ENCODE data around the gene VWA3A. TPM values are rescaled to one million over a fixed set of nuclear protein-coding genes. Genes with fewer than 3 reads are reported as not detected.

Gene VWA3A
- total and polyA plus RNA-seq, 2 experiments from 2014 or later, result 0.45 TPM; not detected in 1

DNA sequence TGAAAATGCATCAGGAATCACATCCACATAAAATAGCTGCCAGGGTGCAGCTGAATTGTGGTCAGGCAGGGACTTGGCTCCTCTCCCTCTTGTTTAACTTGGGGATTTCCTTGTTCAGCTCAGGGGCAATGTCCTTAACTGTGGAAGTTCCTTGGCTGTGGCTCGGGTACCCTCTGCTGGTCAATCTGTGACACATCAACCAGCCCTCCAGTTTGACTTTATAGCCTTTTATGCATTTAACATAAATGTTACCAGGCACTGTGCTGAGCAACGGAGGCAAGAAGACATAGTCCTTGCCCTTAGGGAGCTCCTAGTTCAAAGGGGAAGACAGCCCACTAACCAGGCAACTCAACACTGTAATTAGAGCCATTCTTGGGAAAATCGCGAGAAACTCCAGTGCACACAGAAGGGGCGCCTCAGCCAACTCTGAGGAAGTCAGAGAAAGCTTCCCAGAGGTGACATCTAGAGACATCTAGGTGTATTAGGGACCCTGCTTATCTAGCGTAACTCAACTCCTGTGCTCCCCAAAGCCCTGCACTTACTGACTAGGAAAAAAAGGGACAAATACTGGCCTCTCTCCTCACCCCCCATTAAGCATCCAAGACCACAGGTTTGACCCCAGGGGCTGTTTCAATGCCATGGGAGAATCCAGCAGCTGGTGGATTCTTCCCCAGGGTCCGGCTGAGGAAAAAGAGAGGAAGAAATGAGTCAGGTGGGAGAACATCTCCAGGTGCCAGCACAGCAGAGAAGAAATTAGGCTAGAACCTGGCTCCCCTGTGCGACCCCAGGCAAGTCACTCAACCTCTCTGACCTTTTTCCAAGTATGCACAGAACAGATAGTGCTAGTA lies 96.5 kb downstream of the VWA3A start:
- Histone ChIP-seq H4K20me1 (replicated peaks; ENCODE audit: insufficient read depth) (no peaks in the 10 kb centered on the region), H3F3A (replicated peaks; ENCODE audit: low read depth) (peaks cover 8% of the 10 kb centered on the region; the same call in 1 of the 2 replicates), H3K4me3 (peak overlapping the region; percentile 85), H3K4me2 (peak overlapping the region; percentile 94), H3K9me2 (ENCODE audit: insufficient read depth) (0 out of 2 replicates have a peak, but pooled peaks cover 6% of the 10 kb centered on the region), H2AFZ (no peak overlapping the region), H3K27ac (ENCODE audit: low read depth) (no peak overlapping the region), H3K79me2 (replicated peaks; ENCODE audit: insufficient read depth) (no peaks in the 10 kb centered on the region), H3K27me3 (ENCODE audit: insufficient read depth) (no peaks in the 10 kb centered on the region), H3K4me1 (ENCODE audit: insufficient read depth) (peaks cover 26% of the 10 kb centered on the region), H3K36me3 (ENCODE audit: insufficient read depth) (no peaks in the 10 kb centered on the region)
- Mint-ChIP-seq H3K4me1 (peaks cover 29% of the 10 kb centered on the region), H3K36me3 (ENCODE audit: low read depth) (no peaks in the 10 kb centered on the region), H3K4me3 (peak overlapping the region; percentile 89), H3K27me3 (ENCODE audit: insufficient read depth, low read depth, poor library complexity) (peaks cover 20% of the 10 kb centered on the region), H3K27ac (no peak overlapping the region), H3K9me3 (no peaks in the 10 kb centered on the region)
- DNase-seq (ENCODE audit: low spot score) (peak; percentile 87), ATAC-seq (peak; percentile 7)
- TF ChIP-seq STAT1 (IDR thresholded peaks at IDR 0.05; ENCODE audit: unreplicated experiment) (no peak), EZH2phosphoT487 (IDR thresholded peaks at IDR 0.05; ENCODE audit: unreplicated experiment) (no peak), NANOG (IDR thresholded peaks at IDR 0.05; ENCODE audit: borderline replicate concordance) (no peak), JUNB (IDR thresholded peaks at IDR 0.05; ENCODE audit: unreplicated experiment) (no peak), ZNF462 (CRISPR knock-in tag; IDR thresholded peaks at IDR 0.05) (no peak)
- TF ChIP-seq, protein P1, sequence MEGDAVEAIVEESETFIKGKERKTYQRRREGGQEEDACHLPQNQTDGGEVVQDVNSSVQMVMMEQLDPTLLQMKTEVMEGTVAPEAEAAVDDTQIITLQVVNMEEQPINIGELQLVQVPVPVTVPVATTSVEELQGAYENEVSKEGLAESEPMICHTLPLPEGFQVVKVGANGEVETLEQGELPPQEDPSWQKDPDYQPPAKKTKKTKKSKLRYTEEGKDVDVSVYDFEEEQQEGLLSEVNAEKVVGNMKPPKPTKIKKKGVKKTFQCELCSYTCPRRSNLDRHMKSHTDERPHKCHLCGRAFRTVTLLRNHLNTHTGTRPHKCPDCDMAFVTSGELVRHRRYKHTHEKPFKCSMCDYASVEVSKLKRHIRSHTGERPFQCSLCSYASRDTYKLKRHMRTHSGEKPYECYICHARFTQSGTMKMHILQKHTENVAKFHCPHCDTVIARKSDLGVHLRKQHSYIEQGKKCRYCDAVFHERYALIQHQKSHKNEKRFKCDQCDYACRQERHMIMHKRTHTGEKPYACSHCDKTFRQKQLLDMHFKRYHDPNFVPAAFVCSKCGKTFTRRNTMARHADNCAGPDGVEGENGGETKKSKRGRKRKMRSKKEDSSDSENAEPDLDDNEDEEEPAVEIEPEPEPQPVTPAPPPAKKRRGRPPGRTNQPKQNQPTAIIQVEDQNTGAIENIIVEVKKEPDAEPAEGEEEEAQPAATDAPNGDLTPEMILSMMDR (conservative IDR thresholded peaks at IDR 0.05; ENCODE audit: low read depth in 2 of 2), result peak; percentile 91 to 94
- TF ChIP-seq, protein P2, sequence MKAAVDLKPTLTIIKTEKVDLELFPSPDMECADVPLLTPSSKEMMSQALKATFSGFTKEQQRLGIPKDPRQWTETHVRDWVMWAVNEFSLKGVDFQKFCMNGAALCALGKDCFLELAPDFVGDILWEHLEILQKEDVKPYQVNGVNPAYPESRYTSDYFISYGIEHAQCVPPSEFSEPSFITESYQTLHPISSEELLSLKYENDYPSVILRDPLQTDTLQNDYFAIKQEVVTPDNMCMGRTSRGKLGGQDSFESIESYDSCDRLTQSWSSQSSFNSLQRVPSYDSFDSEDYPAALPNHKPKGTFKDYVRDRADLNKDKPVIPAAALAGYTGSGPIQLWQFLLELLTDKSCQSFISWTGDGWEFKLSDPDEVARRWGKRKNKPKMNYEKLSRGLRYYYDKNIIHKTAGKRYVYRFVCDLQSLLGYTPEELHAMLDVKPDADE (IDR thresholded peaks at IDR 0.05), result no peak
- TF ChIP-seq, protein P3, sequence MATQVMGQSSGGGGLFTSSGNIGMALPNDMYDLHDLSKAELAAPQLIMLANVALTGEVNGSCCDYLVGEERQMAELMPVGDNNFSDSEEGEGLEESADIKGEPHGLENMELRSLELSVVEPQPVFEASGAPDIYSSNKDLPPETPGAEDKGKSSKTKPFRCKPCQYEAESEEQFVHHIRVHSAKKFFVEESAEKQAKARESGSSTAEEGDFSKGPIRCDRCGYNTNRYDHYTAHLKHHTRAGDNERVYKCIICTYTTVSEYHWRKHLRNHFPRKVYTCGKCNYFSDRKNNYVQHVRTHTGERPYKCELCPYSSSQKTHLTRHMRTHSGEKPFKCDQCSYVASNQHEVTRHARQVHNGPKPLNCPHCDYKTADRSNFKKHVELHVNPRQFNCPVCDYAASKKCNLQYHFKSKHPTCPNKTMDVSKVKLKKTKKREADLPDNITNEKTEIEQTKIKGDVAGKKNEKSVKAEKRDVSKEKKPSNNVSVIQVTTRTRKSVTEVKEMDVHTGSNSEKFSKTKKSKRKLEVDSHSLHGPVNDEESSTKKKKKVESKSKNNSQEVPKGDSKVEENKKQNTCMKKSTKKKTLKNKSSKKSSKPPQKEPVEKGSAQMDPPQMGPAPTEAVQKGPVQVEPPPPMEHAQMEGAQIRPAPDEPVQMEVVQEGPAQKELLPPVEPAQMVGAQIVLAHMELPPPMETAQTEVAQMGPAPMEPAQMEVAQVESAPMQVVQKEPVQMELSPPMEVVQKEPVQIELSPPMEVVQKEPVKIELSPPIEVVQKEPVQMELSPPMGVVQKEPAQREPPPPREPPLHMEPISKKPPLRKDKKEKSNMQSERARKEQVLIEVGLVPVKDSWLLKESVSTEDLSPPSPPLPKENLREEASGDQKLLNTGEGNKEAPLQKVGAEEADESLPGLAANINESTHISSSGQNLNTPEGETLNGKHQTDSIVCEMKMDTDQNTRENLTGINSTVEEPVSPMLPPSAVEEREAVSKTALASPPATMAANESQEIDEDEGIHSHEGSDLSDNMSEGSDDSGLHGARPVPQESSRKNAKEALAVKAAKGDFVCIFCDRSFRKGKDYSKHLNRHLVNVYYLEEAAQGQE (IDR thresholded peaks at IDR 0.05; ENCODE audit: unreplicated experiment), result no peak
